NCI-H2107 treated with DMSO at 0.1 percent for 48 hours (cell line): ENCODE measurements around the gene SFI1.

Experiments used
- DNase-seq: peaks from one replicate; lab custom pipeline; 2025; ENCODE audit not compliant: unreplicated experiment; lab: John Stamatoyannopoulos, UW

Gene SFI1

GRCh38 chr22:31661851-31662667, 165.7 kb downstream of the SFI1 start, which contains the start of gene PISD:
Gene PISD (minus strand): TSS chr22:31662215. CDS start chr22:31662208, 7 bp downstream.
- peak; percentile 77 for DNase-seq

- DNase-seq, result no peak
Observed at GRCh38 chr22:31662668-31663037, 166.3 kb downstream of the SFI1 start.
